Activated CD4-positive, alpha-beta memory T cell treated with anti-CD3 and anti-CD28 coated beads, Interleukin-2, amount 10 ng/mL, durations not matched to agents 7 days and 5 days (primary cell): Measurements from ENCODE around the gene PHF5A. TPM values are rescaled to one million over a fixed set of nuclear protein-coding genes. Genes with fewer than 3 reads are reported as not detected.
A peak's percentile ranks its signal among the peaks of the same experiment; 100 is the strongest.
"Not testable (repeated sequence)": the region's sequence is repeated elsewhere in the genome, so short reads cannot be mapped to it uniquely, and the experiment has no call there.

ENCODE experiments used
- CTCF ChIA-PET: fragments of 350-600 bp; sonication (Branson Sonifier 250); formaldehyde crosslinking; loops from one replicate; lab custom pipeline; 2021; ENCODE audit warnings: antibody characterized with exemption, inconsistent platforms; lab: Charles Lee
- POLR2A ChIA-PET: fragments of 350-600 bp; sonication (Branson Sonifier 250); formaldehyde crosslinking; loops from one replicate; lab custom pipeline; 2021; ENCODE audit warnings: antibody characterized with exemption; lab: Charles Lee
- DNase-seq: peaks from one replicate; pipeline ENCODE4 v3.0.0-alpha.2; 2020
- H3K27ac Mint-ChIP-seq: one replicate; pipeline ENCODE4 v1.8.0; 2021; ENCODE audit warnings: mild to moderate bottlenecking, mixed read lengths
- H3K27me3 Mint-ChIP-seq: one replicate; pipeline ENCODE4 v1.8.0; 2021; ENCODE audit warnings: mixed read lengths
- H3K36me3 Mint-ChIP-seq: one replicate; pipeline ENCODE4 v1.8.0; 2021; ENCODE audit warnings: low read depth, mixed read lengths
- H3K4me1 Mint-ChIP-seq: one replicate; pipeline ENCODE4 v1.8.0; 2021; ENCODE audit warnings: mixed read lengths
- H3K4me3 Mint-ChIP-seq: one replicate; pipeline ENCODE4 v1.8.0; 2021; ENCODE audit warnings: mild to moderate bottlenecking, mixed read lengths
- H3K9me3 Mint-ChIP-seq: one replicate; pipeline ENCODE4 v1.8.0; 2021; ENCODE audit warnings: mixed read lengths
- total RNA-seq, 2 experiments: library from RNA; stranded (reverse); gene quantifications; one replicate each; pipeline ENCODE4 v1.2.3, GENCODE V29; 2021

Gene PHF5A
- total RNA-seq, 2 experiments from 2014 or later, result 43.9 to 55.3 TPM

DNA sequence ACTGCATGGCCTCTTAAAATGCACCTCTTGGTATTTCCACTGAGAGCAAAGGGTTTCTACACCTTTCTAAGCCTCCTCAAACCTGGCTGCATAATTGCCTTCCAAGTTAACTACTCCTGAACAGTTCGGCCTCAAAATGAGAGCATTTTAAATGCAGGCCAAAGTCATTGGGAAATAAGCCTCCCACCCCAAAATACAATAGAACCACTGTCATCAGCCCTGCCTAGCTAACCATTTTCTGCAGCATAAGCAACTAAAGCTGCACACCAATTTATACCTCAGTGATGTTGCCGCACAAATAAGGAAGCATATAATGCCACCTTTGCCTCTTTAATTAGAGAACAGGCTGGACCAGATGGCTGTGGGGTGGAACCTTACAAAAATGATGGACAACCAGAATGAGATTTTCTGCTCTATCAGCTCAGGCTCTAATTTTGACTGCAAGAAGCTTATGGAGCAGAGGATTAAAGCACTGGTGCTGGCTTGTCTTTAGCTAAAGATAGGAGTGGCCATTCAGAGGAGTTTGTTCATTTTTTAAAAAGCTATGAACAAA lies 26.2 kb downstream of the PHF5A start:
- H3K4me1 Mint-ChIP-seq, result peaks cover 28% of the 10 kb centered on the region
- peaks cover 35% of the 10 kb centered on the region for H3K36me3 Mint-ChIP-seq
- CTCF ChIA-PET, result interaction anchor here (0.9 to 2.2 kb wide), 4 partner anchors 16 to 225 kb away, joined by 3 to 7 read pairs (median 3); no protein-coding TSS in a partner anchor
- H3K9me3 Mint-ChIP-seq, result no peaks in the 10 kb centered on the region
- H3K27me3 Mint-ChIP-seq, result no peaks in the 10 kb centered on the region
- POLR2A ChIA-PET, result interaction anchor here (0.8 to 2.7 kb wide), 2 partner anchors 16 to 26 kb away, joined by 4 to 19 read pairs; partner anchors contain the start of genes ACO2 and PHF5A
- H3K4me3 Mint-ChIP-seq, result no peak overlapping the region
- H3K27ac Mint-ChIP-seq, result no peak overlapping the region
- DNase-seq, result no peak

DNA sequence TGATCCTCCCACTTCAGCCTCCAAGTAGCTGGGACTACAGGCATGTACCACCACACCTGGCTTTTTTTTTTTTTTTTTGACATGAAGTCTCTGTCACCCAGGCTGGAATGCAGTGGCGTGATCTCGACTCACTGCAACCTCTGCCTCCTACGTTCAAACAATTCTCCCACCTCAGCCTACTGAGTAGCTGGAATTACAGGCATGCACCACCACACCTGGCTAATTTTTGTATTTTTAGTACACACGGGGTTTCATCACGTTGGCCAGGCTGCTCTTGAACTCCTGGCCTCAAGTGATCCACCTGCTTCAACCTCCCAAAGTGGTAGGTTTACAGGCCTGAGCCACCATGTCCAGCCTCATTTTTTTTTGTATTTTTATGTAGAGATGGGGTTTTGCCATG lies 28.0 kb downstream of the PHF5A start:
- Mint-ChIP-seq H3K4me1 (peaks cover 28% of the 10 kb centered on the region), H3K36me3 (peaks cover 49% of the 10 kb centered on the region)
- H3K4me3 Mint-ChIP-seq, H3K9me3 Mint-ChIP-seq, H3K27me3 Mint-ChIP-seq, DNase-seq, H3K27ac Mint-ChIP-seq, POLR2A ChIA-PET: not testable (repeated sequence)
- CTCF ChIA-PET, result interaction anchor here (0.5 kb wide), 1 partner anchor 11 kb away, joined by 3 read pairs; no protein-coding TSS in a partner anchor

DNA sequence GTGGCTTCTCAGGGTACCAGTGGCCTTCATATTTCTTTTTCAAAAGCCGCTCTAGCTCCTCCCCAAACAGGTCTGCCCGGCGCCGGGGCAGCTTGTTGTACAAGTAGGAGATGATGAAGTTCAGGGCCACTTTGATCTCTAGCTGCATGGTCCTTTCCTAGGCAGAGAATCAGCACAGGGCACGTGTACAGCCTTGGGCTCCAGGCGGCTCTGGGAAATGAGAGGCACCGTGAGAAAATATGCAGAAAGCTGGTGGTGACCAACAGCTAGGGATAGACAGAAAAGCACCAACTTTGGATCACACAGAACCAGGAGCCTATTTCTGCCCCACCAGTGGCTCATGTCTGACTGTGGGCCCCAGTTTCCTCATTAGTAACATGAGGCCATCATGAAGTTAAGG lies 31.3 kb downstream of the PHF5A start:
- Mint-ChIP-seq H3K4me3 (no peak overlapping the region), H3K36me3 (peaks cover 39% of the 10 kb centered on the region), H3K4me1 (peaks cover 9% of the 10 kb centered on the region), H3K27me3 (no peaks in the 10 kb centered on the region), H3K27ac (peak overlapping the region; percentile 16), H3K9me3 (no peaks in the 10 kb centered on the region)
- ChIA-PET CTCF (interaction anchor here (2.0 kb wide), 1 partner anchor 33 kb away, joined by 9 read pairs; no protein-coding TSS in a partner anchor), POLR2A (interaction anchor here (0.8 to 3.6 kb wide), 3 partner anchors 9 to 31 kb away, joined by 3 to 28 read pairs (median 11); partner anchors contain the start of gene TOB2)
- no peak for DNase-seq

DNA sequence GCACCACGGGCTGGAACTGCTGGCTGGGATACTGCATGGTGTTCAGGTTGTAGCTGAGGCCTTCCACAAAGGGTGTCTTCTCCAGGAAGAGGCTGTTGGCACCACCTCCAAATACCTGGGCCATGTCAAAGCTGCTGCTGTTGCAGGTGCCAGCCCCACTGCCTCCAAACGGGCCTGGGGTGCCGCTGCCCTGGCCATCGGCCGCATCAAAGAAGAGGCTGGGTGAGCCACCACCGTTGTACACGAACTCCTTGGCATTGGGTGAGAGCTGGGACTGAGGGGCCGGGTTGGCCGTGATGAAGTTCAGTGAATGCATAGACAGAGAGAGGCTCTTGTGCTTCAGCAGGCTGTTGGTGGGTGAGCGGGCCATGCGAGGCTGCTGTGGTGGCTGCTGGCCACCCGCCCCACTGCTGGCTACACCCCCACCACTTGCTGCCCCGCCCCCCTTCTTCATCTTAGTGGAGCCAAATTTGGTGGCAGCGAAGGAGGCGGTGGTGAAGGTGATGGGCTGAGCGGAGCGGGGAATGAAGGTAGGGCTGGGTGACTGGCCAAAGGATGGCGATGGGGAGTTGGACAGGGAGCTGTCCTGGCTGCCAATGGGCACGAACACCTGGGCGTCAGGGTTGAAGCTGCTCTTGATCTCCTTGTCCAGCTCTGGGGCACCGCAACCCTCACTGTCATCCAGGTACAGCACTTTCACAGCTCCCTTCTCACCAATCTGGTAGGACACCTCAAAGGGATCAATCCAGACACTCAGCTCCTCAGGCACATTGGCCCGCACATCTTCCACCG lies 32.0 kb downstream of the PHF5A start:
- POLR2A ChIA-PET, result interaction anchor here (0.8 to 3.6 kb wide), 3 partner anchors 9 to 31 kb away, joined by 3 to 28 read pairs (median 11); partner anchors contain the start of gene TOB2
- Mint-ChIP-seq H3K27me3 (no peaks in the 10 kb centered on the region), H3K36me3 (peaks cover 42% of the 10 kb centered on the region), H3K4me1 (peaks cover 7% of the 10 kb centered on the region), H3K27ac (peak overlapping the region; percentile 16), H3K9me3 (no peaks in the 10 kb centered on the region), H3K4me3 (no peak overlapping the region)
- DNase-seq, result no peak
- CTCF ChIA-PET, result interaction anchor here (2.0 kb wide), 1 partner anchor 33 kb away, joined by 9 read pairs; no protein-coding TSS in a partner anchor

DNA sequence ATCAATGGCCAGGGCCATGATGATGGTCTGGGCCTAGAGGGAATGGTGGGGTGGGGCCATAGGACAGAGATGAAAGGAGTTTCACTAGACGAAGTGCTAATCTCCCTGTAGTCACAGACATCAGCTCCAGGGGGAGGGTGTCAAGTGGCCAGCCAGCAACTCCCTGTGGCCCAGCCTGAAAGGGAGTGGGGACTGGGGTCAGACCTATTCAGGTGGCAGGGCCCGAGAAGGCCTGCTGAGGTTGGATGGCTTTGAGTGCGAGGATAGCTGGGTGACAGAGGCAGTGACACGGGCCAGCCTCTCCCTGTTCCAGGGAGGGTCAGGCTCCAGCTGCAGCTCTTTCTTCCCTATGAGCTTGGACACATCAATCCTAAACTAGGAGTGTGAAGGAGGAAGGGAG lies 32.9 kb downstream of the PHF5A start:
- CTCF ChIA-PET, result no interaction called here
- peak overlapping the region; percentile 21 for H3K27ac Mint-ChIP-seq
- POLR2A ChIA-PET, result interaction anchor here (1.3 to 3.6 kb wide), 2 partner anchors 9 to 10 kb away, joined by 4 to 28 read pairs; partner anchors contain the start of gene TOB2

DNA sequence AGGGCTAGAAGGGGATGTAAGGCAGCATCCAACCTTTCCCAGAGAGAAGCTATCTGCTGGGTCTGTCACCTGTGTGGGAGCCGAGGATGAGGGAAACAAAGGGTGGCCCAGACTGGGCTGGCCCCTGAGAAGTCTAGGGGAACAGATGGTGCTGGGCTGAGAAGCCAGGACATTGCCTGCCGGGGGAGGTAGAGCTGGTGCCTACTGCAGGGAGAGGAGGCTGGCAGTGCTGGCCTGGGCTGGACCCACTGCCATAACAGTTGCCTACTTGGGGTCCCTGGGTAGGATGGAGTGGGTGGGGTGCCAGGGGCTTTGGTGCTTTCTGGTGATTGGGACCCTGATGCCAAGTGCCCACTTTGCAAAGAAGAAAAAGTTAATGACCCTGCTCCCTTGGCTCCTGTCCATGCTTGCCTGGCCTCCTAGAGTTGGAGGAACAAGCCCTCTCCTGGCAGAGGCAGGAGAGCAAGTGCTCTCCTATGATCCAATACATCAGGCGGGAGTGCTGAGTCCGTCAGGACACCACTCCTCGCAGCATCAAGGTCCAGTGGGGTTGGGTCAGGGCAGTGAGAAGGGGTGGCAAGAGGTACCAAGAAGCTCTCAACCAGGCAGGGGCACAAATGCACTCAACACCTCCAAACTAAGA lies 34.0 kb downstream of the PHF5A start:
- H3K27me3 Mint-ChIP-seq, DNase-seq, H3K4me1 Mint-ChIP-seq, H3K4me3 Mint-ChIP-seq, CTCF ChIA-PET, H3K9me3 Mint-ChIP-seq: not testable (repeated sequence)
- POLR2A ChIA-PET, result interaction anchor here (1.3 to 3.6 kb wide), 2 partner anchors 8 to 12 kb away, joined by 4 to 28 read pairs; partner anchors contain the start of gene TOB2
- H3K36me3 Mint-ChIP-seq, result peaks cover 49% of the 10 kb centered on the region
- peak overlapping the region; percentile 59 for H3K27ac Mint-ChIP-seq

More for the DNA sequence above, 32.9 kb downstream of the PHF5A start:
- no peak for DNase-seq
- Mint-ChIP-seq H3K36me3 (peaks cover 46% of the 10 kb centered on the region), H3K27me3 (no peaks in the 10 kb centered on the region), H3K4me3 (no peak overlapping the region), H3K9me3 (no peaks in the 10 kb centered on the region), H3K4me1 (peaks cover 6% of the 10 kb centered on the region)

DNA sequence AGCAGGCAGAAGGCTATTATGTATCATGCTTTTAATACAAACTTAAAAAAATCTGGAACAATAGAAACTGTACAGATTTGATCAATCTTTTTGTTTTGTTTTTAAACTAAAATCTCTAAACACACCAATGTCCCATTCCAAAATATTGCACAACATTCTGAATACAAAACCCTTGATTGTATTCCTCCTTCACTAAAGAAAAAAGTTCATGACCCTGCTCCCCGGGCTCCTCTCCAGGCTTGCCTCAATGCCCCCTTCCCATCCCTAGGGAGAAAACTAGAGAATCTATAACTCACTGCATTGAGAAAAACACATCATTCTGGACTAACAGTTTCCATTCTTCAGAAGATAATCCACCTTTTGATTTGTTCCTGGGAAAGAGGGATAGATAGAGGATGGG lies 35.0 kb downstream of the PHF5A start:
- H3K27me3 Mint-ChIP-seq, H3K27ac Mint-ChIP-seq, POLR2A ChIA-PET, CTCF ChIA-PET, DNase-seq, H3K4me1 Mint-ChIP-seq, H3K9me3 Mint-ChIP-seq, H3K4me3 Mint-ChIP-seq: not testable (repeated sequence)
- peaks cover 46% of the 10 kb centered on the region for H3K36me3 Mint-ChIP-seq

DNA sequence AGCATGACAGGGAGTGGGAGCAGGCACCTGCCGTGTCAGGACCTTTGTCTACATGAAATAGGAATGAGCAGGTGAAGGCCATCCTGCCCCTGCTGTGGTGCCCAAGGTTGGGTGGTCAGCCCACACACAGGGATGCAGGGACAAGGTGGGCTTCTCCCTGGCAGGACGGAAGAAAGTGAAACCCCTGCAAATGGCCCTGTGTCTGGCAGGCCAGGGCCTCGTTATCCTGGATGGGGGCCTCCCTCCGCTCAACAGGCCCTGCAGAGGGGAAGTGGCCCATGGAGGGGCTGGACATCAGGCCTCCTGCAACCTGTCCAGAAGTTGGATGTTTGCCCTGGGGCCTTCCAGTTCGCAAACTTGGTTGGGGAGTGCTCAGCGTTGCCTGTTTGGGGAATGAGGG lies 36.8 kb downstream of the PHF5A start:
- Mint-ChIP-seq H3K27ac (no peak overlapping the region), H3K27me3 (no peaks in the 10 kb centered on the region), H3K36me3 (peaks cover 44% of the 10 kb centered on the region), H3K4me3 (no peak overlapping the region), H3K4me1 (peaks cover 4% of the 10 kb centered on the region), H3K9me3 (no peaks in the 10 kb centered on the region)
- ChIA-PET CTCF (no interaction called here), POLR2A (interaction anchor here (0.5 kb wide), 1 partner anchor 13 kb away, joined by 3 read pairs; no protein-coding TSS in a partner anchor)
- DNase-seq, result no peak

DNA sequence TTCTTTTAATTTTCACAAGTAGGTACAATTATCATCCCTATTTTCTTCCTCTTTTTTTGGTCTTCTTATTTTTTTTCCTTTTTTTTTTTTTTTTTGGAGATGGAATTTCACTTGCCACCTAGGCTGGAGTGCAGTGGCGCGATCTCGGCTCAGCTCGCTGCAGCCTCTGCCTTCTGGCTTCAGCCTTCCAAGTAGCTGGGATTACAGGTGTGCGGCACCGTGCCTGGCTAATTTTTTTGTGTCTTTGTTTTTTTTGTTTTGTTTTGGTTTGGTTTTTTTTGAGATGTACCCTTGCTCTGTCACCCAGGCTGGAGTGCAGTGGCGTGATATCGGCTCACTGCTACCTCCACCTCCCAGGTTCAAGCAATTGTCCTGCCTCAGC lies 38.5 kb downstream of the PHF5A start:
- Mint-ChIP-seq H3K4me3 (no peak overlapping the region), H3K27me3 (no peaks in the 10 kb centered on the region), H3K27ac (no peak overlapping the region), H3K36me3 (peaks cover 38% of the 10 kb centered on the region), H3K9me3 (no peaks in the 10 kb centered on the region), H3K4me1 (peaks cover 14% of the 10 kb centered on the region)
- DNase-seq, result no peak
- CTCF ChIA-PET, result no interaction called here
- POLR2A ChIA-PET, result no interaction called here

DNA sequence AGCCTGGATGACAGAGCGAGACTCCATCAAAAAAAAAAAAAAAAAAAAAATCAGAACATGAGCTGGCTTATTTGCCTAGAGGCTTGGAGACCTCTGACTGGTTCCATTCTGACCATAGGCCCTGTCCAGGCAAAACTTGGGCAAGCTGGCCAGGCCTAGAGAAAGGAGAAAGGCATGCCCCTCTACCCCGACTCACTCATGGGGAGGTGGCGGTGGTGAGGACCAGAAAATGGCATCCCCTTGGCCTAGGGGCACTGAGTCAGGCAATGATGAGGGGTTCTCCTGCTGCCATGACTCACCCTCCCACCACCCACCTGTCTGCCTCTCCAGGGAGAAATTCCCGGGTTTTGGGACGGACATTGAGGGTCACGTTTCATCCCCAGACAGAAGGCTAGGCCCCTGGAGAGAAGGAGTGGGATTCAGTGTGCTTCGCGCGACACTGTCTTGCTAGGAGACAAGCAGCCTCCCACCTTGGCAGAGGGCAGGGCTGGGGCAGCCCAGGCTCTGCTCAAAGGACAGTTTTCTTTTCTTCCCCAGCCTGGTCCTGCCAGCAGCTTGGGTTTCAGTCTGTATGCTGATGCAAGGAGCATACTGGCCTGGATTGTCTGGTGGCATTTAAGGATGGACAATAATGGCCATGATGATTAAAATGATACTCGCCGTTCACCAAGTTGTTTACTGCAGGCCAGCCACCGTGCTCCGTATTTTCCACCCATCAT lies 39.1 kb downstream of the PHF5A start:
- POLR2A ChIA-PET, result interaction anchor here (2.0 to 5.8 kb wide), 2 partner anchors 17 to 39 kb away, joined by 5 to 64 read pairs; partner anchors contain the start of genes ACO2, PHF5A and TOB2
- peaks cover 35% of the 10 kb centered on the region for H3K36me3 Mint-ChIP-seq
- no peak for DNase-seq
- H3K4me1 Mint-ChIP-seq, result peaks cover 14% of the 10 kb centered on the region
- no peaks in the 10 kb centered on the region for H3K9me3 Mint-ChIP-seq
- no peak overlapping the region for H3K27ac Mint-ChIP-seq
- H3K4me3 Mint-ChIP-seq, result no peak overlapping the region
- H3K27me3 Mint-ChIP-seq, result no peaks in the 10 kb centered on the region
- CTCF ChIA-PET, result interaction anchor here (0.7 kb wide), 1 partner anchor 11 kb away, joined by 3 read pairs; no protein-coding TSS in a partner anchor

DNA sequence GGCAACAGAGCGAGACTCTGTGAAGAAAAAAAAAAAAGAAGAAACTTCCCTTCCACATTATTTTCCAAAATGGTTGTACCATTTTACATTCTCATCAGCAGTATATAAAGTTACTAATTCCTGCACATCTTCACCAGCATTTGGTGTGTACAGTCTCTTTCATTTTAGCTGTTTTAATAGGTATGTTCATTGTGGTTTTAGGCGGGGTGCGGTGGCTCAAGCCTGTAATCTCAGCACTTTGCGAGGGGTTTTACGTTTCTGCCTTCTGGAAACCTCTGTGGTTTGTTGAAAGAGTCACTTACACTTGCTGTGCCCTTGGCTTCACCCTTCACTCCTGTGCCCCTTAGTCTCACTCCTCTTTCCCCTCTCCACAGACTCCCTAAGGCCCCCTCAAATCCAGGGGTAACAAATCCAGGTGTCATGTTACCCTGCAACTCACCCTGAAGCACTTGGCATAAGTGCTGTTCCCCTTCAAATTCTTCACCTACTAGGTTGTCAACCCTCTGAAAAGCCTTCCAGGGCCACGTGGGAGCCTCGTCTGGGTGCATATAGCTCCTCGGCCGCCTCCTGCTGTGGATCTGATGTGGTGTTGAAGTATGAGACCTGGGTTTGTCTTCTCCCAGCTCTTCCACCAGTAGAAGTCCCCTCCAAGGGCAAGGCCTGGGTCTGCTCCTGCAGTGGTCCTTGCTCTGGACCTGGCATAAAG lies 42.7 kb downstream of the PHF5A start:
- Mint-ChIP-seq H3K4me3 (peak overlapping the region; percentile 14), H3K9me3 (no peaks in the 10 kb centered on the region), H3K36me3 (peaks cover 26% of the 10 kb centered on the region), H3K27ac (peak overlapping the region; percentile 82), H3K4me1 (peaks cover 14% of the 10 kb centered on the region), H3K27me3 (no peaks in the 10 kb centered on the region)
- peak; percentile 77 for DNase-seq
- CTCF ChIA-PET, result interaction anchor here (0.7 to 2.0 kb wide), 4 partner anchors 17 to 1478 kb away, joined by 4 to 7 read pairs (median 6); no protein-coding TSS in a partner anchor
- POLR2A ChIA-PET, result interaction anchor here (0.8 to 5.8 kb wide), 11 partner anchors 9 to 178 kb away, joined by 3 to 64 read pairs (median 4); partner anchors contain the start of genes ACO2, PHF5A, PMM1 and TEF
